Pericardium fibroblast (primary cell): Measurements from ENCODE around the gene KDM2A. TPM values are rescaled to one million over a fixed set of nuclear protein-coding genes. Genes with fewer than 3 reads are reported as not detected.

ENCODE experiments used
- total RNA-seq: library from RNA; depleted of rRNA; stranded (reverse); fragments of >200 nt; gene quantifications from 2 replicates; pipeline ENCODE4 v1.2.3, GENCODE V29; 2015

The KDM2A gene
- 24.2 and 28.0 TPM in 2 replicates for total RNA-seq

DNA sequence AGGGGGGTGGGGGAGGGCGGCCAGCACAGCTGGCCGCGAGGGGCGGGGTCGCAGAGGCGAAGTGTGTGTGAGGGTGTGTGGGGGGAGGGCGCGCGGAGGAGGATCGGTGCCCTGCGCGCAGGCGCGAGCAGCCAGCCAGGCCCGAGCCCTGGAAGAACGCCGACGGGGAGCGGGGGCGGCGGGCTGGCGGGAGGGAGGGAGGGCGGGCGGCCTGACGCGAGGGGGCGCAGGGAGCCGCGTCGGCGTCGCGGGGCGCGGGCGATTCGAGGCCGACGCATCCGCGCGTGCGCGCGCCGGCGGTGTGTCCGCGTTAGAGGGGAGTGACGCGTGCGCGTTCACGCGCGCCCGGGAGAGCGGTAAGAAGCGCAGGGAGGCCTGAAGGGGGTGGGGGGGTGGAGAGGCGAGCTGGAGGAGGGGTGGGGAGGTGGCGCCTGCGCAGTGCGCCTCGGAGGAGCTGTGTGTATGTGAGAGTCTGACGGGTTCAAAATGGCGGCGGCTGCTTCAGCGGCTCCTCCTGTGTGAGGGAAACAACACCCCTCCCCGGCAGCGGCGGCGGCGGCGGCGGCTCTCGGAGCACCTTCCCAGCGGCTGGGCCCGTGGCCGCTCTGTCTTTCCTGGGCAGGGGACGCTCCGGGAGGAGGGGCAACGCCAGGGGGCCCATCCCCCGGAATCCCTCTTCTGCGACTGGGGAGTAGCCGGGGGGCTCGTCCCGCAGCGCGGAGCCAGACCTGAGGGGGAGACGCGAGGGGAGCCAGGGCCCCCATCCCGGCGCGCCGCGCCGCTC lies at the start of gene KDM2A:
KDM2A (plus strand) TSS at position 463 of the 784 bp plus-strand sequence. CDS start 2,054 bp downstream, outside the sequence.

DNA sequence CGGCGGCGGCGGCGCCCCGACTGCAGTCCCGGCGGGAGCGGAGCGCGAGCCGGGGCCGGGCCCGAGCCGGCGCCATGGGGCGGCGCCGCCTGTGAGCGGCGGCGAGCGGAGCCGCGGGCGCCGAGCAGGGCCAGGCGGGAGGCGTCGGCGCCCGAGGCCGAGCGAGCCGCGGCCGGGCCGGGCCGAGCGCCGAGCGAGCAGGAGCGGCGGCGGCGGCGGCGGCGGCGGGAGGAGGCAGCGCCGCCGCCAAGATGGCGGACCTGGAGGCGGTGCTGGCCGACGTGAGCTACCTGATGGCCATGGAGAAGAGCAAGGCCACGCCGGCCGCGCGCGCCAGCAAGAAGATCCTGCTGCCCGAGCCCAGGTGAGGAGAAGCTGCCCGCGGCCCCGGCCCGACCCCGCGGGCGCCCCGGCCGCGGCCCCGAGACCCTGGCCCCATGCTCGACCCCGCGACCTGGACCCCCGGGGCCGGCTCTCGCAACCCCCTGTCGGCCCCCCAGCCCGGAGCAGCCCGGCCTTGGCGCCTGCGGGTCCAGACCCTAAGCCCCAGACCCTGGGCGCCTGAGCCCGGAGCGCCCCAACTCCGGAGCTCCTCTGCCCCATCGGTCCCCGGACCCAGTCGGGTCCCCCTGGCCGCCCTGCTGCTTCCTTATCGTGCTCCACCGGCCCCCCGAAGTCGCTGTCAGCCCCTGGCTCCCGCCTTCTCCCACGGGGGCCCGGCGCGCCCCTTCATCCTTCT lies 147.6 kb downstream of the KDM2A start, which contains the start of gene GRK2:
GRK2 (plus strand) TSS at position 25 of the 739 bp plus-strand sequence; CDS start at position 252, 227 bp downstream.

DNA sequence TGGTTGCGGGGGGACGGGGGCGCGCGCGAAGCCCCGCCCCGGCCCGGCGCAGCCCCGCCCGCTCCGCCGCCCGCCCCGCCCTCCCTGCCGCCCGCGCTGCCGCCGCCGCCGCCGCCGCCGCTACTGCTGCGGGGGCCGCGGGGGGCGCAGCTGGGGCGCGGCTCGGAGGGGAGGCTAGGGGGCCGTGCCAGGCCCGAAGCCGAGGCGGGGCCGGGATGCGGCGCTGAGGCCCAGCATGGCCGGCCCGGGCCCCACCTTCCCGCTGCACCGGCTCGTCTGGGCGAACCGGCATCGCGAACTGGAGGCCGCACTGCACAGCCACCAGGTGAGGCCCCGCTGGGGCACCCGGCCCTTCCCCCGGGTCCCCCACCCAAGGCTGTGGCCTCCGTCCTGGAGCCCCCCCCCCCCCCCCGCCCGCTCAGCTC lies 170.2 kb downstream of the KDM2A start, which contains the start of gene ANKRD13D:
ANKRD13D (plus strand) TSS at position 78 of the 425 bp plus-strand sequence; CDS start at position 236, 158 bp downstream.

DNA sequence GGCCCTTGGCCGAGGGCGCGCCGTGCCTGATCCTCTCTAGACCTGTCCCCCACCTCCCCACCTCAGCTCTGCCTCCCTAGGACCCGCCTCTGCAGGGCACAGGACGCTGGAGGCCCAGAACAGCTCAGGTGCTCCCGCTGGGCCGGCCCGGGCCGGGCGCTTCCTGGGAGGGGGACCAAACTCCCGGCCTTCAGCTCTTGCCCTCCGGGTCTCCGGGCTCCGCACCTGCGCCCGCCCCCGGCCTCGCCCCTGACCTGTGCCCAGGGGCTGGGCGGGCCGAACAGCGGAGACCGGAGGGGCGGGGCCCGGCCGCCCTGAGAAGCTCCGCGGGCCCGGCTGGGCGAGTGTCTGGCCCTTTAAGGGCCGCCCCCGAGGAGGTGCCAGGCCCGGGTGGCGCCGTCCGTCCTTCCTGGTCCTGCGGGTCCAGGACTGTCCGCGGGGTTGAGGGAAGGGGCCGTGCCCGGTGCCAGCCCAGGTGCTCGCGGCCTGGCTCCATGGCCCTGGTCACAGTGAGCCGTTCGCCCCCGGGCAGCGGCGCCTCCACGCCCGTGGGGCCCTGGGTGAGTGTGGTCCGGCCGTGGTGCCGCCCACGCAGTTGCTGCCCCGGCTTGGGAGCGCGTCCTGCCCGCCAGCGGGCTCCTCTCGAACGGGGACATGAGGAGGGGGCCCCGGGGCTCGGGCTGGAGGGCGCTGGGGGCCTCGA lies 184.2 kb downstream of the KDM2A start, which contains the start of gene SSH3:
SSH3 (plus strand) TSS at position 399 of the 703 bp plus-strand sequence; CDS start at position 495, 96 bp downstream.

Other genes starting within 250 kb of the KDM2A start
- gene PC, start 160.9 kb upstream of the KDM2A start, total RNA-seq = 20.8 and 32.9 TPM in 2 replicates
- gene C11orf86, start 144.0 kb upstream of the KDM2A start, total RNA-seq = not detected in 2 replicates
- gene SYT12, start 96.1 kb upstream of the KDM2A start, total RNA-seq = 1.5 TPM in 1 of 2 replicates, not detected in the other
- 23.5 and 28.9 TPM in 2 replicates for gene RHOD, start 62.4 kb upstream of the KDM2A start, total RNA-seq
- 22.0 and 28.4 TPM in 2 replicates for gene GRK2, start 147.2 kb downstream of the KDM2A start, total RNA-seq
- gene ANKRD13D, start 170.0 kb downstream of the KDM2A start, total RNA-seq = 18.2 and 20.6 TPM in 2 replicates
- 11.3 and 54.7 TPM in 2 replicates for gene SSH3, start 184.3 kb downstream of the KDM2A start, total RNA-seq
- gene POLD4, start 234.3 kb downstream of the KDM2A start, total RNA-seq = 154 and 170 TPM in 2 replicates